Measurements from ENCODE around the gene CCDC136. TPM values are rescaled to one million over a fixed set of nuclear protein-coding genes. Genes with fewer than 3 reads are reported as not detected.

Gene CCDC136
- polyA plus RNA-seq, 1 donor (not counting 4 experiments of a cell fraction or from before 2014, with no cell fraction given): 1.6 TPM

- H3K27me3 ChIP-seq (ENCODE audit: control insufficient read depth, extremely low read depth, insufficient read depth, low read length): no peaks in the 10 kb centered on the region
- H3K36me3 ChIP-seq (ENCODE audit: control insufficient read depth in 2 of 2, extremely low read depth in 1 of 2, insufficient read depth in 2 of 2, low read length in 2 of 2): no peaks in the 10 kb centered on the region
- H3K4me3 ChIP-seq (ENCODE audit: control insufficient read depth in 2 of 3, extremely low read depth in 1 of 3, insufficient read depth in 2 of 3, low read depth in 1 of 3, low read length in 3 of 3): no peak overlapping the region
- TF ChIP-seq EZH2 (IDR thresholded peaks at IDR 0.05; ENCODE audit: low read length): no peak
- TF ChIP-seq, protein P1, sequence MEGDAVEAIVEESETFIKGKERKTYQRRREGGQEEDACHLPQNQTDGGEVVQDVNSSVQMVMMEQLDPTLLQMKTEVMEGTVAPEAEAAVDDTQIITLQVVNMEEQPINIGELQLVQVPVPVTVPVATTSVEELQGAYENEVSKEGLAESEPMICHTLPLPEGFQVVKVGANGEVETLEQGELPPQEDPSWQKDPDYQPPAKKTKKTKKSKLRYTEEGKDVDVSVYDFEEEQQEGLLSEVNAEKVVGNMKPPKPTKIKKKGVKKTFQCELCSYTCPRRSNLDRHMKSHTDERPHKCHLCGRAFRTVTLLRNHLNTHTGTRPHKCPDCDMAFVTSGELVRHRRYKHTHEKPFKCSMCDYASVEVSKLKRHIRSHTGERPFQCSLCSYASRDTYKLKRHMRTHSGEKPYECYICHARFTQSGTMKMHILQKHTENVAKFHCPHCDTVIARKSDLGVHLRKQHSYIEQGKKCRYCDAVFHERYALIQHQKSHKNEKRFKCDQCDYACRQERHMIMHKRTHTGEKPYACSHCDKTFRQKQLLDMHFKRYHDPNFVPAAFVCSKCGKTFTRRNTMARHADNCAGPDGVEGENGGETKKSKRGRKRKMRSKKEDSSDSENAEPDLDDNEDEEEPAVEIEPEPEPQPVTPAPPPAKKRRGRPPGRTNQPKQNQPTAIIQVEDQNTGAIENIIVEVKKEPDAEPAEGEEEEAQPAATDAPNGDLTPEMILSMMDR (optimal IDR thresholded peaks at IDR 0.05 in 1 of 3, IDR thresholded peaks at IDR 0.05 in 1 of 3, conservative IDR thresholded peaks at IDR 0.05 in 1 of 3; ENCODE audit: extremely low read depth in 1 of 3, insufficient read depth in 2 of 3, low read length in 3 of 3): no peak
- no peaks in the 10 kb centered on the region for H3K9me1 ChIP-seq (ENCODE audit: control insufficient read depth, extremely low read depth, insufficient read depth, low read length)
- no peak overlapping the region for H3K27ac ChIP-seq (ENCODE audit: control insufficient read depth, insufficient read depth, low read length)
- H4K20me1 ChIP-seq (ENCODE audit: control insufficient read depth, extremely low read depth, insufficient read depth, low read length): no peaks in the 10 kb centered on the region
- no peak overlapping the region for H3K9ac ChIP-seq (ENCODE audit: control insufficient read depth, extremely low read depth, insufficient read depth, low read length)
- no peak overlapping the region for H3K4me2 ChIP-seq (ENCODE audit: control insufficient read depth, extremely low read depth, insufficient read depth, low read depth, low read length)
- H2AFZ ChIP-seq (ENCODE audit: control insufficient read depth, low read length): no peak overlapping the region
- H3K4me1 ChIP-seq (ENCODE audit: control insufficient read depth, extremely low read depth, insufficient read depth, low read length): no peaks in the 10 kb centered on the region
- no peak for FAIRE-seq
- no peaks in the 10 kb centered on the region for H3K9me3 ChIP-seq (ENCODE audit: control insufficient read depth, low read depth, low read length)
- H3K79me2 ChIP-seq (ENCODE audit: control insufficient read depth, insufficient read depth, low read length): no peaks in the 10 kb centered on the region
- DNase-seq (ENCODE audit: low read depth, low spot score): no peak
- dilution Hi-C loops (cut with MboI; ENCODE audit: extremely low pct_ligation_motif_present, low sequenced_read_pairs): no loop called here
These were observed 64.4 kb downstream of the CCDC136 start for GRCh38 chr7:128856001-128856718.

DNA sequence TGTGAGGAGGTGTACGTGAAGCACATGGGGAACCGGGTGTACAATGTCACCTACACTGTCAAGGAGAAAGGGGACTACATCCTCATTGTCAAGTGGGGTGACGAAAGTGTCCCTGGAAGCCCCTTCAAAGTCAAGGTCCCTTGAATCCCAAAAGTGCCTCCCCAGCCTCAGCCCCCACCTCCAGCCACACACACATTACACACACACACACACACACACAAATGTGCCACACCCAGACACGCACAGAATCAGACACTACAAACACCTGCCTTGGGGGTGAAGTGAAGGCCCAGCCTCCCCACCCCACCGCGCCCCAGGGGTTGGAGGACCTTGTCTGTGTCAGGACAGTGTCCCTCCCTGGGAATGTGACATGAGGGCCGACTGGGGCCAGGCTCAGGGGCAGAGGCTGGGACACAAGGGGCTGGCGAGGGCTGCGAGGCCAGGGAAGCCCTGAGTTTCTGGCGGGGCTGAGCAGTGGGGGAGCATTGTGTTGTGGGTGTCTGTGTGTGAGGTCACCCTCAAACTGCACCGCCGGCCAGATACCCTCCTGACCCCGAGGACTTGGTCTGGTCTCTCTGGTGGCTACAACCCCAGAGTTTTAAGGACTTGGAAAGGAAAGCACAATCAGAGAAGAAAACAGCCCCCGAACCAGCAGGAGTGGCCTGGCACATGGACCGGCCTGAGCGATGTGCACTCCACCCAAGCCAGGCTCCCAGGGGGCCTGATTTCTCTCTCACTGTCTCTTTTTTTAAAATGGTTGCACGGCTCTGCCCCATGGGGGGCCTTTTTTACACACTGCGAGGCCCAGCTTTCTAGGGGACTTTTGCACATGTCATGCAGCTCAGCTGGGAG, 66.8 kb downstream of the CCDC136 start:
- Histone ChIP-seq H3K27me3 (ENCODE audit: control insufficient read depth, extremely low read depth, insufficient read depth, low read length) (no peaks in the 10 kb centered on the region), H3K79me2 (ENCODE audit: control insufficient read depth, insufficient read depth, low read length) (peaks cover 9% of the 10 kb centered on the region), H3K9me1 (ENCODE audit: control insufficient read depth, extremely low read depth, insufficient read depth, low read length) (no peaks in the 10 kb centered on the region), H4K20me1 (ENCODE audit: control insufficient read depth, extremely low read depth, insufficient read depth, low read length) (no peaks in the 10 kb centered on the region), H3K27ac (ENCODE audit: control insufficient read depth, insufficient read depth, low read length) (no peak overlapping the region), H3K36me3 (ENCODE audit: control insufficient read depth in 2 of 2, extremely low read depth in 1 of 2, insufficient read depth in 2 of 2, low read length in 2 of 2) (no peaks in the 10 kb centered on the region), H3K9ac (ENCODE audit: control insufficient read depth, extremely low read depth, insufficient read depth, low read length) (no peak overlapping the region), H3K4me1 (ENCODE audit: control insufficient read depth, extremely low read depth, insufficient read depth, low read length) (peaks cover 6% of the 10 kb centered on the region), H3K4me3 (ENCODE audit: control insufficient read depth in 2 of 3, extremely low read depth in 1 of 3, insufficient read depth in 2 of 3, low read depth in 1 of 3, low read length in 3 of 3) (no peak overlapping the region), H3K9me3 (ENCODE audit: control insufficient read depth, low read depth, low read length) (no peaks in the 10 kb centered on the region), H3K4me2 (ENCODE audit: control insufficient read depth, extremely low read depth, insufficient read depth, low read depth, low read length) (no peak overlapping the region), H2AFZ (ENCODE audit: control insufficient read depth, low read length) (no peak overlapping the region)
- no peak for TF ChIP-seq EZH2 (IDR thresholded peaks at IDR 0.05; ENCODE audit: low read length)
- TF ChIP-seq, protein P1 (optimal IDR thresholded peaks at IDR 0.05 in 1 of 3, IDR thresholded peaks at IDR 0.05 in 1 of 3, conservative IDR thresholded peaks at IDR 0.05 in 1 of 3; ENCODE audit: extremely low read depth in 1 of 3, insufficient read depth in 2 of 3, low read length in 3 of 3): no peak
- no peak for DNase-seq (ENCODE audit: low read depth, low spot score)
- no peak for FAIRE-seq
- dilution Hi-C loops (cut with MboI; ENCODE audit: extremely low pct_ligation_motif_present, low sequenced_read_pairs): no loop called here

All from keratinocyte (primary cell).